Stomach (tissue), 4 donors: Measurements from ENCODE around the gene AKAP13.

Source experiments
- EP300 ChIP-seq: sonication (generic); formaldehyde crosslinking; IDR thresholded peaks from one replicate; pipeline ENCODE4 v1.6.1; 2017; ENCODE audit warnings: antibody characterized with exemption
- POLR2A ChIP-seq, 4 donors: fragments of 450-650 bp; IDR thresholded peaks; one replicate each; pipeline ENCODE4 v1.6.1; 2016; ENCODE audit warnings: antibody characterized with exemption in 4 of 4, control low read depth in 2 of 4, mild to moderate bottlenecking in 1 of 4, moderate library complexity in 1 of 4

GRCh38 chr15:85779249-85779648 lies 398.8 kb downstream of the AKAP13 start:
- no peak for TF ChIP-seq EP300
- TF ChIP-seq POLR2A (IDR thresholded peaks at IDR 0.05): no peak
